GM23338 (cell line): Measurements from ENCODE around the gene BCR. TPM values are rescaled to one million over a fixed set of nuclear protein-coding genes. Genes with fewer than 3 reads are reported as not detected.

Experiments
- ATAC-seq: fragments of 200-7000 bp; cut with Tn5 transposase; 3 replicates; pipeline ENCODE4 v1.9.1; 2020
- DNase-seq: peaks from one replicate; pipeline ENCODE4 v3.0.0-alpha.2; 2015; ENCODE audit warnings: low spot score
- H2AFZ ChIP-seq: fragments of 200-600 bp; sonication (generic); 2 replicates; pipeline ENCODE4 v1.8.0; 2016; ENCODE audit warnings: antibody characterized with exemption, mild to moderate bottlenecking, moderate library complexity
- H3F3A ChIP-seq: fragments of 200-600 bp; sonication (generic); replicated peaks from 2 replicates; pipeline ENCODE4 v1.8.0; 2017; ENCODE audit warnings: antibody characterized with exemption, mixed run types, low read depth
- H3K27ac ChIP-seq: fragments of 200-600 bp; sonication (generic); 2 replicates; pipeline ENCODE4 v1.6.1; 2016; ENCODE audit warnings: low read depth
- H3K27me3 ChIP-seq: fragments of 200-600 bp; sonication (generic); 2 replicates; pipeline ENCODE4 v1.8.0; 2016; ENCODE audit warnings: mild to moderate bottlenecking, mixed run types, moderate library complexity; ENCODE audit not compliant: insufficient read depth
- H3K36me3 ChIP-seq: fragments of 200-600 bp; sonication (generic); 2 replicates; pipeline ENCODE4 v1.8.0; 2016; ENCODE audit warnings: mild to moderate bottlenecking; ENCODE audit not compliant: insufficient read depth
- H3K4me1 ChIP-seq: fragments of 200-600 bp; sonication (generic); 2 replicates; pipeline ENCODE4 v1.8.0; 2016; ENCODE audit warnings: mild to moderate bottlenecking, moderate library complexity; ENCODE audit not compliant: insufficient read depth
- H3K4me2 ChIP-seq: fragments of 200-600 bp; sonication (generic); 2 replicates; pipeline ENCODE4 v1.7.1; 2017; ENCODE audit warnings: mixed run types
- H3K4me3 ChIP-seq: fragments of 200-600 bp; sonication (generic); 2 replicates; pipeline ENCODE4 v1.6.1; 2016; ENCODE audit warnings: mixed run types
- H3K79me2 ChIP-seq: fragments of 200-600 bp; sonication (generic); replicated peaks from 2 replicates; pipeline ENCODE4 v1.8.0; 2017; ENCODE audit warnings: mild to moderate bottlenecking; ENCODE audit not compliant: insufficient read depth
- H3K9me2 ChIP-seq: fragments of 200-600 bp; sonication (generic); 2 replicates; pipeline ENCODE4 v1.8.0; 2017; ENCODE audit not compliant: insufficient read depth
- H4K20me1 ChIP-seq: fragments of 200-600 bp; sonication (generic); replicated peaks from 2 replicates; pipeline ENCODE4 v1.8.0; 2017; ENCODE audit warnings: mild to moderate bottlenecking; ENCODE audit not compliant: insufficient read depth
- H3K27ac Mint-ChIP-seq: 2 replicates; pipeline ENCODE4 v1.8.0; 2020; ENCODE audit warnings: inconsistent platforms, mild to moderate bottlenecking, moderate library complexity, mixed read lengths
- H3K27me3 Mint-ChIP-seq: 3 replicates; pipeline ENCODE4 v1.8.0; 2022; ENCODE audit warnings: low read depth, mild to moderate bottlenecking, moderate library complexity, mixed read lengths, inconsistent platforms; ENCODE audit not compliant: insufficient read depth, poor library complexity
- H3K36me3 Mint-ChIP-seq: 3 replicates; pipeline ENCODE4 v1.8.0; 2021; ENCODE audit warnings: low read depth, mild to moderate bottlenecking, inconsistent platforms, moderate library complexity, mixed read lengths
- H3K4me1 Mint-ChIP-seq: 3 replicates; pipeline ENCODE4 v1.8.0; 2020; ENCODE audit warnings: mild to moderate bottlenecking, inconsistent platforms, mixed read lengths
- H3K4me3 Mint-ChIP-seq: 3 replicates; pipeline ENCODE4 v1.8.0; 2021; ENCODE audit warnings: moderate library complexity, mild to moderate bottlenecking, inconsistent platforms, mixed read lengths
- H3K9me3 Mint-ChIP-seq: 3 replicates; pipeline ENCODE4 v1.8.0; 2020; ENCODE audit warnings: moderate library complexity, mild to moderate bottlenecking, inconsistent platforms, mixed read lengths
- CREB1 ChIP-seq: fragments of 250-450 bp; sonication (Bioruptor Pico); IDR thresholded peaks from 2 replicates; pipeline ENCODE4 v1.5.0; 2020; ENCODE audit warnings: low read depth, mild to moderate bottlenecking, moderate library complexity
- CTCF ChIP-seq, 2 experiments: fragments of 200-600 bp in 1 of 2; sonication (generic) in 1 of 2; conservative IDR thresholded peaks; 2 replicates each; pipeline versions ENCODE4 v1.5.1 to v1.6.1; 2016 to 2017; ENCODE audit warnings: antibody characterized with exemption in 2 of 2, low read depth in 2 of 2, mild to moderate bottlenecking in 2 of 2, moderate library complexity in 1 of 2
- POLR2AphosphoS5 ChIP-seq: IDR thresholded peaks from 2 replicates; pipeline ENCODE4 v1.6.1; 2016; ENCODE audit warnings: antibody characterized with exemption, low read depth
- ZNF331 ChIP-seq: fragments of 250-450 bp; sonication (Bioruptor Pico); IDR thresholded peaks from 2 replicates; pipeline ENCODE4 v1.5.0; 2020; ENCODE audit warnings: low read depth, mild to moderate bottlenecking, moderate library complexity
- ZNF462 ChIP-seq: fragments of 250-450 bp; sonication (Bioruptor Pico); IDR thresholded peaks from 2 replicates; pipeline ENCODE4 v1.5.0; 2020; ENCODE audit warnings: mild to moderate bottlenecking, moderate library complexity
- polyA plus RNA-seq: library from polyadenylated mRNA; unstranded; fragments of >200 nt; fragmentation: Nextera tagmentation; extraction: Ambion mirVana; gene quantifications from 2 replicates; pipeline ENCODE4 v1.2.1, GENCODE V29; 2016
- total RNA-seq: library from RNA; depleted of rRNA; stranded (reverse); fragments of >200 nt; shearing (Covaris generic); gene quantifications from 2 replicates; pipeline ENCODE4 v1.2.3, GENCODE V29; 2014

BCR gene
- total and polyA plus RNA-seq, 2 experiments from 2014 or later, result 17.7 to 121 TPM

GRCh38 chr22:23190526-23190925, 10.2 kb downstream of the BCR start (continued):
- TF ChIP-seq ZNF462 (CRISPR knock-in tag), result no peak
- no peak for TF ChIP-seq ZNF331 (CRISPR knock-in tag)

- peaks cover 100% of the 10 kb centered on the region for H3K79me2 ChIP-seq
- no peaks in the 10 kb centered on the region for H3K9me2 ChIP-seq
- Mint-ChIP-seq H3K36me3 (peaks cover 24% of the 10 kb centered on the region), H3K27ac (peak overlapping the region; percentile 83), H3K9me3 (no peaks in the 10 kb centered on the region), H3K4me3 (peak overlapping the region; percentile 25; the same call in 1 of the 3 replicates), H3K27me3 (peaks cover 13% of the 10 kb centered on the region), H3K4me1 (peaks cover 59% of the 10 kb centered on the region)
- H3K4me3 ChIP-seq, result no peak overlapping the region
- H3K27me3 ChIP-seq, result no peaks in the 10 kb centered on the region
- DNase-seq (peak; percentile 35), ATAC-seq (peak; percentile 69)
- peaks cover 34% of the 10 kb centered on the region for H3K4me1 ChIP-seq
- 0 out of 2 replicates have a peak overlapping the region, but pooled peaks have one; percentile 51 for H3K4me2 ChIP-seq
- no peaks in the 10 kb centered on the region for H3K36me3 ChIP-seq
- H3K27ac ChIP-seq, result peak overlapping the region; percentile 50; the same call in 1 of the 2 replicates
- no peaks in the 10 kb centered on the region for H3F3A ChIP-seq
- peaks cover 93% of the 10 kb centered on the region for H4K20me1 ChIP-seq
- no peak overlapping the region for H2AFZ ChIP-seq
- TF ChIP-seq CREB1 (CRISPR knock-in tag) (no peak), CTCF (conservative IDR thresholded peaks at IDR 0.05; ENCODE audit: low read depth in 2 of 2) (no peak), POLR2AphosphoS5 (no peak), ZNF462 (CRISPR knock-in tag) (no peak)
These were observed 11.8 kb downstream of the BCR start for GRCh38 chr22:23192133-23192532.
